Mammary epithelial cell (primary cell): Measurements from ENCODE around the gene MTM1.

ENCODE experiments used
- EZH2 ChIP-seq: IDR thresholded peaks from 2 replicates; pipeline ENCODE4 v1.6.1; 2012; ENCODE audit warnings: low read length, inconsistent platforms, borderline replicate concordance
- TF ChIP-seq, protein P1 (sequence below), 2 donors: IDR thresholded peaks in 1 of 2; conservative IDR thresholded peaks in 1 of 2; 2 replicates each; pipeline ENCODE4 v1.5.1; 2011 to 2012; ENCODE audit warnings: inconsistent platforms in 2 of 2, low read length in 2 of 2, mild to moderate bottlenecking in 2 of 2, control low read depth in 1 of 2, low read depth in 1 of 2; ENCODE audit not compliant: insufficient read depth in 1 of 2; ENCODE audit errors: extremely low read depth in 1 of 2

DNA sequence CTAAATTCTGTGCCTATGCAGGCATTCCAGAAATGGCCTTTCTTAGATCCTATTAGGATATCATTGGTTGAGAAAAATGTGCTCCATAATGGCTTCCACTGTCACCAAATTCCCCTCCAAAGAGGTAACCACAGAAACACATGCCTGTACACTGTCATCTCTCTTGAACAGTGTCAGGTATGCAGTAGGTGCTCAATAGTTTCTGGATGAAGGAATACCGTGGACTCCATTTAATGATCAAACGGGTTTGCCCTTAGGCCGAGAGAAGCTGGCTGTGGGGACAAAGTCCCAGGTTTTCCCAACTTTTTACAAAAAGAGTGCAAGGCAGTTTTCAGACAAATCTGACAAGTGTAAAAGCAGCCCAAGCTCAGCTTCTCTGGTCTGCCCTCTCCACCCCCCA, 16.5 kb upstream of the MTM1 start:
- TF ChIP-seq, protein P1, sequence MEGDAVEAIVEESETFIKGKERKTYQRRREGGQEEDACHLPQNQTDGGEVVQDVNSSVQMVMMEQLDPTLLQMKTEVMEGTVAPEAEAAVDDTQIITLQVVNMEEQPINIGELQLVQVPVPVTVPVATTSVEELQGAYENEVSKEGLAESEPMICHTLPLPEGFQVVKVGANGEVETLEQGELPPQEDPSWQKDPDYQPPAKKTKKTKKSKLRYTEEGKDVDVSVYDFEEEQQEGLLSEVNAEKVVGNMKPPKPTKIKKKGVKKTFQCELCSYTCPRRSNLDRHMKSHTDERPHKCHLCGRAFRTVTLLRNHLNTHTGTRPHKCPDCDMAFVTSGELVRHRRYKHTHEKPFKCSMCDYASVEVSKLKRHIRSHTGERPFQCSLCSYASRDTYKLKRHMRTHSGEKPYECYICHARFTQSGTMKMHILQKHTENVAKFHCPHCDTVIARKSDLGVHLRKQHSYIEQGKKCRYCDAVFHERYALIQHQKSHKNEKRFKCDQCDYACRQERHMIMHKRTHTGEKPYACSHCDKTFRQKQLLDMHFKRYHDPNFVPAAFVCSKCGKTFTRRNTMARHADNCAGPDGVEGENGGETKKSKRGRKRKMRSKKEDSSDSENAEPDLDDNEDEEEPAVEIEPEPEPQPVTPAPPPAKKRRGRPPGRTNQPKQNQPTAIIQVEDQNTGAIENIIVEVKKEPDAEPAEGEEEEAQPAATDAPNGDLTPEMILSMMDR (conservative IDR thresholded peaks at IDR 0.05 in 1 of 2, IDR thresholded peaks at IDR 0.05 in 1 of 2; ENCODE audit: extremely low read depth in 1 of 2, insufficient read depth in 1 of 2, low read depth in 1 of 2, low read length in 2 of 2) = no peak
- no peak for TF ChIP-seq EZH2
